Osteoblast (primary cell): ENCODE data around the gene SORL1. TPM values are rescaled to one million over a fixed set of nuclear protein-coding genes. Genes with fewer than 3 reads are reported as not detected.
A peak's percentile ranks its signal among the peaks of the same experiment; 100 is the strongest.

Experiments
- DNase-seq: peaks from one replicate; pipeline ENCODE4 v3.0.0; 2011; ENCODE audit warnings: low spot score, mixed read lengths; ENCODE audit not compliant: insufficient read length; ENCODE audit errors: missing footprints
- H2AFZ ChIP-seq: 2 replicates; pipeline ENCODE4 v1.6.0; 2011; ENCODE audit warnings: mild to moderate bottlenecking, low read length
- H3K27ac ChIP-seq: 2 replicates; pipeline ENCODE4 v1.5.1; 2011; ENCODE audit warnings: mild to moderate bottlenecking, low read depth, low read length, moderate library complexity
- H3K27me3 ChIP-seq: 2 replicates; pipeline ENCODE4 v1.6.0; 2012; ENCODE audit warnings: mild to moderate bottlenecking, control low read depth, inconsistent platforms, low read length, moderate library complexity; ENCODE audit not compliant: insufficient read depth
- H3K36me3 ChIP-seq: 2 replicates; pipeline ENCODE4 v1.5.1; 2011; ENCODE audit warnings: mild to moderate bottlenecking, low read length, control low read depth, moderate library complexity; ENCODE audit not compliant: insufficient read depth
- H3K4me1 ChIP-seq: 2 replicates; pipeline ENCODE4 v1.5.1; 2011; ENCODE audit warnings: mild to moderate bottlenecking, low read length, control low read depth, moderate library complexity; ENCODE audit not compliant: insufficient read depth
- H3K4me2 ChIP-seq: 2 replicates; pipeline ENCODE4 v1.6.0; 2011; ENCODE audit warnings: mild to moderate bottlenecking, low read length; ENCODE audit not compliant: insufficient read depth
- H3K4me3 ChIP-seq: fragments of 200-600 bp; sonication (generic); 3 replicates; pipeline ENCODE4 v1.5.1; 2012; ENCODE audit warnings: mild to moderate bottlenecking, low read length, inconsistent platforms; ENCODE audit not compliant: insufficient read depth
- H3K79me2 ChIP-seq: 2 replicates; pipeline ENCODE4 v1.6.0; 2012; ENCODE audit warnings: mild to moderate bottlenecking, low read length, control low read depth, inconsistent platforms; ENCODE audit not compliant: insufficient read depth
- H3K9me3 ChIP-seq: 2 replicates; pipeline ENCODE4 v1.5.1; 2011; ENCODE audit warnings: low read depth, low read length, control low read depth
- H4K20me1 ChIP-seq: 2 replicates; pipeline ENCODE4 v1.6.0; 2012; ENCODE audit warnings: mild to moderate bottlenecking, low read length, control low read depth; ENCODE audit not compliant: insufficient read depth
- total RNA-seq: library from RNA; depleted of rRNA; stranded (reverse); fragments of >200 nt; gene quantifications from 2 replicates; pipeline ENCODE4 v1.2.3, GENCODE V29; 2012
- TF ChIP-seq, protein P1 (sequence below): IDR thresholded peaks from 2 replicates; pipeline ENCODE4 v1.5.1; 2011; ENCODE audit warnings: mild to moderate bottlenecking, low read depth, low read length, moderate library complexity; ENCODE audit errors: extremely low read depth

SORL1 gene
- total RNA-seq, 1 donor = 0.36 TPM

DNA sequence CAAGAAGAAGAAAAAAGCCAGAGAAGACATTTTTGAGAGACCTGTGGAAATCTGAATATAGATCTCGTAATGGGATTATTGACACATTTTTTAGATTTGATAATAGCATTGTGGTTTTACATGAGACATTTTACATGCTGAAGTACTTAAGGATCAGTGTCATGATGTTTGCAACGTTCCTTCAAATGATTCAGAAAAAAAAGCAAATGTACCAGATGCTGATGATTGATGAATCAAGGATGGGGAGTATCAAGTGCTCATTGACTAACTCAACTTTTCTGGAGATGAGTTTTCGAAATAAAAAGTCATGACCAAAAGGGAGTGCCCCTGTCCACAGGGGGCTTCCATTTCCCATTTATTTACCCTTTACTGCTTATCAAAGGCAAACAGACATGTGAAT lies 207.7 kb downstream of the SORL1 start:
- Histone ChIP-seq H4K20me1 (no peaks in the 10 kb centered on the region), H3K4me2 (no peak overlapping the region), H3K36me3 (no peaks in the 10 kb centered on the region), H3K4me1 (peaks cover 36% of the 10 kb centered on the region), H2AFZ (no peak overlapping the region), H3K27me3 (no peaks in the 10 kb centered on the region), H3K27ac (no peak overlapping the region), H3K9me3 (no peaks in the 10 kb centered on the region), H3K79me2 (peaks cover 5% of the 10 kb centered on the region), H3K4me3 (no peak overlapping the region)
- no peak for DNase-seq
- TF ChIP-seq, protein P1, sequence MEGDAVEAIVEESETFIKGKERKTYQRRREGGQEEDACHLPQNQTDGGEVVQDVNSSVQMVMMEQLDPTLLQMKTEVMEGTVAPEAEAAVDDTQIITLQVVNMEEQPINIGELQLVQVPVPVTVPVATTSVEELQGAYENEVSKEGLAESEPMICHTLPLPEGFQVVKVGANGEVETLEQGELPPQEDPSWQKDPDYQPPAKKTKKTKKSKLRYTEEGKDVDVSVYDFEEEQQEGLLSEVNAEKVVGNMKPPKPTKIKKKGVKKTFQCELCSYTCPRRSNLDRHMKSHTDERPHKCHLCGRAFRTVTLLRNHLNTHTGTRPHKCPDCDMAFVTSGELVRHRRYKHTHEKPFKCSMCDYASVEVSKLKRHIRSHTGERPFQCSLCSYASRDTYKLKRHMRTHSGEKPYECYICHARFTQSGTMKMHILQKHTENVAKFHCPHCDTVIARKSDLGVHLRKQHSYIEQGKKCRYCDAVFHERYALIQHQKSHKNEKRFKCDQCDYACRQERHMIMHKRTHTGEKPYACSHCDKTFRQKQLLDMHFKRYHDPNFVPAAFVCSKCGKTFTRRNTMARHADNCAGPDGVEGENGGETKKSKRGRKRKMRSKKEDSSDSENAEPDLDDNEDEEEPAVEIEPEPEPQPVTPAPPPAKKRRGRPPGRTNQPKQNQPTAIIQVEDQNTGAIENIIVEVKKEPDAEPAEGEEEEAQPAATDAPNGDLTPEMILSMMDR = no peak

DNA sequence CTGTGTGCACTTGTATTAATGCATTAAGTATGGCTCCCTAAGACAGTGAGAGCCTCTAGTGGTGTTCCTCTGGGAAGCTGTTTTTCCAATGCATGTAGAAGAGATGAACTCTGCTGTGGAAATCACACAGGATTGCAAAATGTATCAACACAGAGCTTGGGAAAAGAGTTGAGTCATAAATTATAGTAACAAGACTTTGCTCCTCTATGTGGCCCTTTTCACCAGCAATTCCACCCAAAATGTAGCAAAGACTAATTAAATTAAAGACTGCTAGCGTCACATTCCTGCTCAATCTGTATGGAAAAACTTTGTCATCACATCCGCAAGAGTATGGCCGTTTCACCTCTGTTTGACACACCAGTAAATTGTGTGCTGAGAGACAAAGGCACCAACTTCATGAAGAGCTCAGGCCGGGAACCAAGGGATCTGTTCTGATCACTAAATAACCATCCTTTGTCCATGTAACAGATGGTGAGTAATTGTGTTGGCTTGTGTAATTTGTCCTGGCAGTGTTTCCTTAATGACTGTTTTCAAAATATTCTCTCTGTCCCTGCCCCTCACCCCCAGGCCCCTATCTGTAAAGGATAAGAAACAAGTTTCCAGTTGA lies 209.9 kb downstream of the SORL1 start:
- DNase-seq = peak; percentile 85
- no peaks in the 10 kb centered on the region for H3K27me3 ChIP-seq
- H3K4me3 ChIP-seq = peak overlapping the region; percentile 6
- H3K79me2 ChIP-seq = peaks cover 5% of the 10 kb centered on the region
- H3K4me2 ChIP-seq = peak overlapping the region; percentile 50
- H4K20me1 ChIP-seq = no peaks in the 10 kb centered on the region
- no peaks in the 10 kb centered on the region for H3K9me3 ChIP-seq
- H3K4me1 ChIP-seq = peaks cover 20% of the 10 kb centered on the region
- peak overlapping the region; percentile 36 for H2AFZ ChIP-seq
- TF ChIP-seq, protein P1 = peak; percentile 53
- peak overlapping the region; percentile 95 for H3K27ac ChIP-seq
- no peaks in the 10 kb centered on the region for H3K36me3 ChIP-seq

DNA sequence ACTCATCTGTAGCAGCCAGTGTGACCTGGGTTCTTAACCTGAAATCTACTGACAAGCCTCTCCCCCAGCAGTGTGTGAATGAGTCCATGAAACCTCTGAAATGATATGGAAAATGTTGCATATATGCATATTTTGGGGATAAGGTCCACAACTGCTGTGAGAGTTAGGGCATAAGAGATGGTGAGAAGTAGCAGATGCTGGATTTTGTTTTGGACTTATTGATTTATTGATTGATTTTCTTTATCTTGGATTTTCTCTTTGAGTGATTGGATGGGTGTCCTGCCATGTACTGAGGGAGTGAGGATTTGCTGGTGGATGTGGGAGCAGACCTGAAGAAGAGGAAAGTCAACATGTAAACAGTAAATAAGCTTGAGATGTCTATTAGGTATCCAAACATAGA lies 212.0 kb downstream of the SORL1 start:
- Histone ChIP-seq H3K9me3 (no peaks in the 10 kb centered on the region), H2AFZ (no peak overlapping the region), H3K4me3 (no peak overlapping the region), H3K79me2 (no peaks in the 10 kb centered on the region), H3K36me3 (no peaks in the 10 kb centered on the region), H3K27ac (no peak overlapping the region), H3K4me1 (peaks cover 19% of the 10 kb centered on the region), H4K20me1 (no peaks in the 10 kb centered on the region), H3K4me2 (no peak overlapping the region), H3K27me3 (no peaks in the 10 kb centered on the region)
- DNase-seq = no peak
- TF ChIP-seq, protein P1 = no peak

DNA sequence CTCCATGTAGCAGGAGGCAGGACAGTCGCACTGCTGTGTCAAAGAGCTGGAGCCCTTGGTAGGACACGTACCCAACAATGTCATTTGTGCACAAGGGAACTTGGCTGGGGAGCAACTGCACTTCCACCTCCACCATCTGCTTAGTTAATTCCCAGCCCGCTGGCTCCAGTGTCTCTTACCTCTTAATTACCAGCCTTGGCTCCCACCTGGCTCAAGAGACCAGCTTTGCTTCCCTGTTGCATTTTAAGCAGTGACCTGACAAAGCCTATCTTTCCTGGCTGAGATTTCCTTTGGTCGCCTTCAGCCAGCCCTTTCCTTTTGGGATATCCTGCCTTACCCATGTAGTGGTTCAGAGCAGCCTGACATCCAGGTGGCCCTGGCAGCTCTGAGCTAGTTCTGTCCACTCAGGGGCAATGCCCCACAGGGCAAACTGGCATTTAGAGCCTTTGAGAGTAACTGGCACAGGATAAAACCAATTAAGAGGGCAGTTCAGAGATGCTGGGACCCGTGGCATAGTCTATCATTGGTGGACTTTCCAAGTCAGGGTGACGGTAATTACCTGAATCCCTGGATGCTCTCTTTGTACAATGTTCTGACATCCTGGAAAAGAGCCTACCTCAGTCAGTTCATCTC lies 213.2 kb downstream of the SORL1 start:
- Histone ChIP-seq H4K20me1 (no peaks in the 10 kb centered on the region), H2AFZ (no peak overlapping the region), H3K79me2 (no peaks in the 10 kb centered on the region), H3K9me3 (no peaks in the 10 kb centered on the region), H3K36me3 (no peaks in the 10 kb centered on the region), H3K4me3 (no peak overlapping the region), H3K4me2 (no peak overlapping the region), H3K27ac (no peak overlapping the region), H3K4me1 (peaks cover 25% of the 10 kb centered on the region), H3K27me3 (no peaks in the 10 kb centered on the region)
- DNase-seq = peak; percentile 59
- TF ChIP-seq, protein P1 = no peak
